ENCODE data around the gene NOLC1. TPM values are rescaled to one million over a fixed set of nuclear protein-coding genes. Genes with fewer than 3 reads are reported as not detected.
"Not testable (repeated sequence)": the region's sequence is repeated elsewhere in the genome, so short reads cannot be mapped to it uniquely, and the experiment has no call there.

The NOLC1 gene
- total RNA-seq, 4 donors from 2014 or later, result 52.9 to 66.5 (median 57.2) TPM

- Histone ChIP-seq H3K27ac (no peak overlapping the region), H3K36me3 (no peaks in the 10 kb centered on the region), H3K4me1 (no peaks in the 10 kb centered on the region), H3K9me3 (no peaks in the 10 kb centered on the region), H3K27me3 (peaks cover 30% of the 10 kb centered on the region), H3K4me3 (no peak overlapping the region)
- no peak for ATAC-seq
- WGBS, 2 donors (ENCODE audit: low coverage in 1 of 2), result 26 to 35% methylated on average over 4 of the region's 4 CpGs
- TF ChIP-seq CTCF (IDR thresholded peaks at IDR 0.05) (no peak), POLR2A (IDR thresholded peaks at IDR 0.05) (no peak), EP300 (IDR thresholded peaks at IDR 0.05) (no peak), POLR2AphosphoS5 (IDR thresholded peaks at IDR 0.05) (no peak)
These were observed 23.2 kb downstream of the NOLC1 start for GRCh38 chr10:102175415-102175814.

DNA sequence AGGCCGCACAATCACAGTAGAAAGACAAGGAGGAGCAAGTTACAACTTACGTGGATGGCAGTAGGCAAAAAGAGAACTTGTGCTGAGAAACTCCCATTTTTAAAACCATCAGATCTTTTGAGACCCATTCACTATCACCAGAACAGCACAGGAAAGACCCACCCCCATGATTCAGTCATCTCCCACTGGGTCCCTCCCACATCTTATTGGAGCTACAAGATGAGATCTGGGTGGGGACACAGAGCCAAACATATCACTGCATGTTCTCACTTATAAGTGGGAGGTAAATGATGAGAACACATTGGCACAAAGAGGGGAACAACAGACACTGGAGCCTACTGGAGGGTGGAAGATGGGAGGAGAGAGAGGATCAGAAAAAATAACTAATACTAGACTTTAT lies 32.4 kb downstream of the NOLC1 start:
- WGBS, 2 donors (ENCODE audit: low coverage in 1 of 2), result 50 to 76% methylated on average over 1 to 2 of the region's 2 CpGs
- Histone ChIP-seq H3K9me3 (no peaks in the 10 kb centered on the region), H3K4me1 (peaks cover 0 to 5% (median 0%) of the 10 kb centered on the region in 3 donors), H3K36me3 (no peaks in the 10 kb centered on the region), H3K27ac (no peak overlapping the region), H3K4me3 (no peak overlapping the region), H3K27me3 (peaks cover 2% of the 10 kb centered on the region)
- no peak for ATAC-seq
- TF ChIP-seq CTCF (IDR thresholded peaks at IDR 0.05), result no peak
- no peak for TF ChIP-seq POLR2AphosphoS5 (IDR thresholded peaks at IDR 0.05)
- TF ChIP-seq POLR2A (IDR thresholded peaks at IDR 0.05), result no peak
- no peak for TF ChIP-seq EP300 (IDR thresholded peaks at IDR 0.05)

DNA sequence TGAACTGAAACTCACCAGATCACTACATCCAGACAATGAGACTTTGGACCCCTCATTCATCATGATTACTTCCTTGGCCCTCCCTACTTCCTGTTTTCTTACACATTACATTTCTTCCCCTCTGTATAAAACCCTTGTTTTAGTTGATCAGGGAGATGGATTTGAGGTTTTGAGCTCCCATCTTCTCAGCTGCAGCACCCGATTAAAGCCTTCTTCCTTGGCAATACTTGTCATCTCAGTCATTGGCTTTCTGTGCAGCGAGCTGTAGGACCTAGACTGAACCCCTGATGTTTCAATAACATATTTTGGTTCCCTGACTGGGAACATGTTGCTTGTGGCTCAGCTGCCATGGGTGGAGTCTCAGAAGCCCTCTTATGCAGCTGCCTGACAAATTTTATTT lies 33.1 kb downstream of the NOLC1 start:
- H3K27me3 ChIP-seq, result no peaks in the 10 kb centered on the region
- H3K4me1 ChIP-seq, result peaks cover 0 to 5% (median 0%) of the 10 kb centered on the region in 3 donors
- TF ChIP-seq EP300 (IDR thresholded peaks at IDR 0.05) (no peak), CTCF (IDR thresholded peaks at IDR 0.05) (no peak), POLR2A (IDR thresholded peaks at IDR 0.05) (no peak), POLR2AphosphoS5 (IDR thresholded peaks at IDR 0.05) (no peak)
- WGBS, 2 donors (ENCODE audit: low coverage in 1 of 2), result 56 to 79% methylated on average over 2 of the region's 2 CpGs
- H3K4me3 ChIP-seq, result no peak overlapping the region
- H3K9me3 ChIP-seq, result no peaks in the 10 kb centered on the region
- H3K36me3 ChIP-seq, result no peaks in the 10 kb centered on the region
- no peak for ATAC-seq
- no peak overlapping the region for H3K27ac ChIP-seq

DNA sequence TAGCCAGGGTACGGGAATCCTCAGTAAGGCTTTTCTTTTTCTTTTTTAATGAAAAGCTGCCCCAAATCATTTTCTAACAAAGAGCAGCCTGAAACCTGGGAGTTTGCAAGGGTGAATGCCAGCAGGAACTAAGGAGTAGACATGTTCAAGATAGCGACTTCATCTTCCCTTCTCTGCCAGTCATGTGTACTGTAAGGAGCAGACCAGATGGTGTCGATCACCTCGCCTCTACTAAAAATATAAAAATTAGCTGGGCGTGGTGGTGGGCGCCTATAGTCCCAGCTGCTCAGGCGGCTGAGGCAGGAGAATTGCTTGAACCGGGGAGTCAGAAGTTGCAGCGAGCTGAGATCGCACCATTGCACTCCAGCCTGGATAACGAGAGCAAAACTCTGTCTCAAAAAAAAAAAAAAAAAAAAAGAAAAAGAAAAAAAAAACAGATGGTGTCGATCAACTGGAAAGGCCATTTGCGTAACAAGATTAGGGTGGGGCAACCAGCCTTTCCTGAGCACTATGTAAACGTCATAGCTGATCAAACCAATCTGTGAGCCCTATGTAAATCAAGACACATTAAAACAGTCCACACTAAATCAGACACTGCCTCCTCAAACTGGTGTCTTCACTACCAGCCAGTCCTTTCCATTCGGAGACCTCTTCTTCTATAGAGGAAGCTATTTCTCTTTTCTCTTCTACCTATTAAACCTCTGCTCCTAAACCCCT lies 33.8 kb downstream of the NOLC1 start:
- H3K9me3 ChIP-seq, result no peaks in the 10 kb centered on the region
- H3K4me1 ChIP-seq, result peaks cover 0 to 5% (median 0%) of the 10 kb centered on the region in 3 donors
- peak overlapping the region in 2 of 4 donors; percentile 4 to 15 for H3K27ac ChIP-seq
- TF ChIP-seq POLR2AphosphoS5 (IDR thresholded peaks at IDR 0.05) (no peak), POLR2A (IDR thresholded peaks at IDR 0.05) (no peak), EP300 (IDR thresholded peaks at IDR 0.05) (no peak), CTCF (IDR thresholded peaks at IDR 0.05) (no peak)
- no peaks in the 10 kb centered on the region for H3K27me3 ChIP-seq
- WGBS, 2 donors (ENCODE audit: low coverage in 1 of 2), result 39 to 60% methylated on average over 4 to 7 of the region's 15 CpGs
- H3K4me3 ChIP-seq, result no peak overlapping the region
- ATAC-seq, result peak; percentile 66
- no peaks in the 10 kb centered on the region for H3K36me3 ChIP-seq

DNA sequence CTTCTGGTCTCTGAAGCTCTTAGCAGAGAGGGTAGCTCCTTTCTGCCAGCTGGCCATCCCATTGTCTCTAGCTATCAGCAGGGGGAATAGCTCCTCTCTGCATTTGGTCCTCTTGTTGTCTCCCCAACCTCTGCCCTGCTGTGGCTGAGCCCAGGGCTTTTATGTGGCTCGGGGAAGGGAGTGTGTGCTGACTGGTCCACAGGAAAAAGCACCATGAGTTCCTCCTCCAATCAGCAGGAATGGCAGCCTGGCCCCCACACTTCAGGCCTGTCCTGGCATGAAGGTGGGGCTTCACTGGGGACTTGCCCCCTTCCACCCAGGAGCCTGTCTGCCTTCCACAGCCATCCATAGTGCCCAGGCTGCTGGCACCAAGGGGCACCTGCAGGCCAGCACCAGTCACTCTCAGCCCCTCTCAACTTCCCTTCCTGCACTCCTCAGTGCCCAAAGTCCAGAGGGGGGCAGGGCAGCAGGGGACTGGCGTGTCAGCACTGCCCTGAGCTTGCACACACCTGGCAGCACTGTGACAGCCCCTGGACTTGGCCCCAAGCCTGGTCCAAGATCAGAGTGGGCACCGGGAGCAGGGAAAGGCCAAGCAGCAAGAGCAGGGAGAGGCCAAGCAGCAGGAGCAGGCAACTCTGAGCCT lies 36.2 kb downstream of the NOLC1 start:
- no peak overlapping the region for H3K4me3 ChIP-seq
- no peaks in the 10 kb centered on the region for H3K9me3 ChIP-seq
- no peaks in the 10 kb centered on the region for H3K36me3 ChIP-seq
- H3K27me3 ChIP-seq, result no peaks in the 10 kb centered on the region
- no peak for ATAC-seq
- no peak overlapping the region for H3K27ac ChIP-seq
- peaks cover 0 to 5% (median 0%) of the 10 kb centered on the region in 3 donors for H3K4me1 ChIP-seq
- WGBS, 2 donors (ENCODE audit: low coverage in 1 of 2), result no CpG with 5 or more reads among the region's 3 CpGs
- TF ChIP-seq POLR2AphosphoS5 (IDR thresholded peaks at IDR 0.05), result no peak
- TF ChIP-seq EP300 (IDR thresholded peaks at IDR 0.05), result no peak
- TF ChIP-seq POLR2A (IDR thresholded peaks at IDR 0.05), result no peak

DNA sequence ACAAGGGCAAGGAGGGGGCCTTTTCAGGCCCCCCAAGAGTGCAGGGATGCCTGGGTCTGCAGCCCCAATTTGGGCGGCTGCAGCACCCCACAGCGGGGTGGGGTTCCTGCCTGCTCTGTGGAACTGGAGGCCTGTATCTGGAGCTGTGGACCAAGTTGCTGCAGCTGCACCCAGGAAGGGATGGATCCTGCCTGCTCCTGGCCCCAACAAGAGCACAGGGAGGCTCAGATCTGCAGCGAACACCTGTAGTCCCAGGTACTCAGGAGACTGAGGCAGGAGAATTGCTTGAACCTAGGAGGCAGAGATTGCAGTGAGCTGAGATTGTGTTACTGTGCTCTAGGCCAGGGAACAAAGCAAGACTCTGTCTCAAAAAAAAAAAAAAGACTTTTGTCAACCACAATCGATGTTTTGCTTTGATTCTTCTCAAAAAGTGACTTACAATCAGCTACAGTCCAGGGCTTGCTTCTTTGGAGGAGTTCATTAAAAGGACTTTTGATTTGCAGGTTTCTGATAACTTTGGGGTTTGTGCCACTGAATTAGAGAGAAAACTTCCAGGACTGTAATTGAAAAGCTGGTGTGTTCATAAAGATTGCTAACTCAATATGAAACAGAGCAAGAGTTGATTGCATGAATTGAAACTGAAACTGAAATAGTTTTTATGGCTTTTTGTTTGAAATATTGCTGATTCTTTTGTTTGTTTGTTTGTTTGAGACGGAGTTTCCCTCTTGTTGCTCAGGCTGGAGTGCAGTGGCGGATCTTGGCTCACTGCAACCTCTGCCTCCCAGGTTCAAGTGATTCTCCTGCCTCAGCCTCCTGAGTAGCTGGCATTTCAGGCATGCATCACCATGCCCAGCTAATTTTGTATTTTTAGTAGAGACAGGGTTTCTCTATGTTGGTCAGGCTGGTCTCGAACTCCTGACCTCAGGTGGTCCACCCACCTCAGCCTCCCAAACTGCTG lies 37.0 kb downstream of the NOLC1 start:
- not testable (repeated sequence) for H3K9me3 ChIP-seq, H3K4me1 ChIP-seq, ATAC-seq, H3K36me3 ChIP-seq, H3K27me3 ChIP-seq, H3K4me3 ChIP-seq, H3K27ac ChIP-seq
- 47 to 54% methylated on average over 2 to 4 of the region's 7 CpGs for WGBS, 2 donors (ENCODE audit: low coverage in 1 of 2)

Data from gastroesophageal sphincter (tissue), 4 donors.